ENCODE data around the gene SSR3.
"Not testable (repeated sequence)": the region's sequence is repeated elsewhere in the genome, so short reads cannot be mapped to it uniquely, and the experiment has no call there.

Gene SSR3

DNA sequence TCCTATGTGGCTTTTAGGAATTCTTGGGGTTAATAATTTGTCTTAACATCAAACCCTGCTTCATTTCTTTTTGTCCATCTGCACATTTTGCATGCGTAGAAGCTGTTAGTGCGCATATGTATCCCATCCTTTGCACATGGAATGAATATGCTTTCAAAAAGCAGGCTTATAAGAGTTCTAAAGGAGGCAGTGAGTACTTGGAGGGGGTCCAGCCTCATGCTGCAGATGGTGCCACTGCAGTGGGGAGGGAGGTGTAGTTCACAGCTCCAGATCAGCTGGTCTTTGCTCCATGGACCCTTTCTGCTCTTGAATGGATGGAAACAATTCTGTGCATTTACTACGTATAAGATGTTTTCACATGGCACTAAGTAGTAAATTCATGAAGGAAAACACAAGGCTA is 20.7 kb upstream of the SSR3 start:
- no peak for FAIRE-seq

DNA sequence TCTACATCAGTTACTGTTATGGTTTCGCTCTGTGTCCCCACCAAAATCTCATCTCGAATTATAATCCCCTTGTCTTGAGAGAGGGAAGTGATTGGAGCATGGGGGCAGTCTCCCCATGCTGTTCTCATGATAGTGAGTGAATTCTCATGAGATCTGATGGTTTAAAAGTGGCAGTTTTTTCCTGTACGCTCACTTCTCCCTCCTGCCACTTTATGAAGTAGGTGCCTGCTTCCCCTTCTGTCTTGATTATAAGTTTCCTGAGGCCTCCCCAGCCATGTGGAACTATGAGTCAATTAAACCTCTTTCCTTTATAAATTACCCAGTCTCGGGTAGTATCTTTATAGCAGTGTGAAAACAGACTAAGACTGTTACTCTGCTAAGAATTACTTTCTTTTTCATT is 15.0 kb upstream of the SSR3 start:
- FAIRE-seq = not testable (repeated sequence)

DNA sequence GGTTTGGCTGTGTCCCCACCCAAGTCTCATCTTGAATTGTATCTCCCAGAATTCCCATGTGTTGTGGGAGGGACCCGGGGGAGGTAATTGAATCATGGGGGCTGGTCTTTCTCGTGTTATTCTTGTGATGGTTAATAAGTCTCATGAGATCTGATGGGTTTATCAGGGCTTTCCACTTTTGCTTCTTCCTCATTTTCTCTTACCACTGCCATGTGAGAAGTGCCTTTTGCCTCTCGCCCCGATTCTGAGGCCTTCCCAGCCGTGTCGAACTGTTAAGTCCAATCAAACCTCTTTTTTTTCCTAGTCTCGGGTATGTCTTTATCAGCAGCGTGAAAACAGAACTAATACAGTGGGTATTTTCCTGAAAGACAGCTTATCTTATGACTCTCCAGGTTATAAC is 14.1 kb upstream of the SSR3 start:
- not testable (repeated sequence) for FAIRE-seq

DNA sequence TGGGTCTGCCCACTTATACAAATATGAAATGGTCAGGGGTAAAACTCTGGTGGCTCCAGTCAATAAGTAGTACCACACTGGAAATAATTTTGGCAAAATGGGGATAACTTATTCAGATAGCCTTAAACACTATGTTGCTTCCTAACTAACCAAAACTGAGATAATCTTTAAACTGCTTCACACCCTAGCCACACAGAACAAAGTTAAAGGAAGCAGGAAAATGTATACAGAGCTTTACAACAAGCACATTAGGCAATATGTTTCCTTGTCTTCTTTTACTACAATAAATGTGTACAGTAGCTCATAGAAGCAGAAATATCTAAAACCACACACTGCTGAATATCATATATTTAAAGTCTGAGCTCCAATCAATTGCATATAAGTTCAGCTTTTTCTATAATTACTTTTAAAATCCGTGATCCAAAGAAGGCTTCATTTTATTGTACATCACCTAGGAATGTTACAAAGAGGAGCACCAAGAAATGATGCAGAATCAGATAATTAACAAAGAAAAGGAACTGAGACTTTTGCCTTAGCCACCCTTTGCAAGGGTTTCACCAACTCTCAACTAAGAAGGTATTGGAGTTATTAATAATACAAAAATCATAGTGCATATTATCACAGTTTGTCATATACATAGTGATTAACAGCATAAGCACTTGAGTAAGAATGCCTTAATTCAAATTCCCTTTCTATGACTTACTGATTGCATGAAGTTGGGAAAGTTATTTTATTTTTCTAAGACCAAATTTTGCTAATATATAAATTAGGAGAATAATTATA is 9.2 kb upstream of the SSR3 start:
- no peak for FAIRE-seq

DNA sequence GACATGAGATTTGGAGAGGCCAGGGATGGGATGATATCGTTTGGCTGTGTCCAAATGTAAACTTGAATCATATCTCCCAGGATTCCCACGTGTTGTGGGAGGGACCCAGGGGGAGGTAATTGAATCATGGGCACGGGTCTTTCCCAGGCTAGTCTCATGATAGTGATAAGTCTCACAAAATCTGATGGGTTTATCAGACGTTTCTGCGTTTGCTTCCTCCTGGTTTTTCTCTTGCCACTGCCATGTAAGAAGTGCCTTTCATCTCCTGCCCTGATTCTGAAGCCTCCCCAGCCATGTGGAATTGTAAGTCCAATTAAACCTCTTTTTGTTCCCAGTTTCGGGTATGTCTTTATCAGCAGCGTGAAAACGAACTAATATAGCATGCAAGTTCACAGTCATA is 7.6 kb upstream of the SSR3 start:
- not testable (repeated sequence) for FAIRE-seq

DNA sequence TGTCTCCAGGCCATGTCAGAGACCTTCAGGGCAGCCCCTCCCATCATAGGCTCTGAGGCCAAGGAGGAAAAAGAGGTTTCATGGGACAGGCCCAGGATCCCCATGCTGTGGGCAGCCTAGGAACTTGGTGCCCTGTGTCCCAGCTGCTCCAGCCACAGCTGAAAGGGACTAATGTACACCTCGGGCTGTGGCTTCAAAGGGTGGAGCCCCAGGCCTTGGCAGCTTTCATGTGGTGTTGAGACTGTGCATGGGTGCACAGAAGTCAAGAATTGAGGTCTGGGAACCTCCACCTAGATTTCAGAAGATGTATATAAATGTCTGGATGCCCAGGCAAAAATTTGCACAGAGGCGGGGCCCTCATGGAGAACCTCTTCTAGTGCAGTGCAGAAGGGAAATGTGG is 6.6 kb upstream of the SSR3 start:
- no peak for FAIRE-seq

DNA sequence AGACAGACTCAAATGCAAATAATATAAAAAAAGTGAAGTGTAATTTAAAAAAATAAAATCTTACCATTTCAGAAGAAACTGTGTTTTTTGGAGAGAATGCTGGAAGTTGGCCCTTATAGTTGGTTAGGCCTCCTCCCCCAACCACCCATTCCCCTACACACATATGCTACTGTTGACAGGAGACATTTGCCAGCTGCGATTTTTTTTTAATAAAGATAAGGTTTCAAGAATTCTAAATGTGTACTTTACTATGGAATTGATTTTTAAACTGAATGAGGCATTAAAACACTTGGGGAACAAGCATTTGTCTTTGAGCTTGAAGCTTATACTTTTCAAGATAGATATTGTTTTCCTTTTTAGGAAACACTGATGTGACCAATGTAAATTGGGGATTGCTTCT is 4.4 kb upstream of the SSR3 start:
- FAIRE-seq = no peak

DNA sequence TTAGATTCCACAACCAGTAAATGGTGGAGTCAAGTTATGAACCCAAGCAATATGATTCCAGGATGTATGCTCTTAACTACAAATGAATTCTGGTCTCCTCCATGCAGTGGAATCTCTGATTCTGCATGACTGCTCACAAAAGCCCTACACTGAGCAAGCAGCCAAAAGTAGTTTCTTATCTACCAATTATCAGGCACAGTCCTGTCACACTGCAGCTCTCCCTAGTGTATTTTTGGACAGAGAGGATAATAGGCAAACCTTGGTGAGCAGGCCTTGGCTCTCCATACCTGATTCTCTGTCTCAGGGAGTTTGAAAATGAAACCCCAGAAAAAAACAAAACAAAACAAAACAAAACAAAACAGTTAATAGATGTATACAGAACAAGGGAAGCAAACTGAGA is 3.5 kb upstream of the SSR3 start:
- no peak for FAIRE-seq

DNA sequence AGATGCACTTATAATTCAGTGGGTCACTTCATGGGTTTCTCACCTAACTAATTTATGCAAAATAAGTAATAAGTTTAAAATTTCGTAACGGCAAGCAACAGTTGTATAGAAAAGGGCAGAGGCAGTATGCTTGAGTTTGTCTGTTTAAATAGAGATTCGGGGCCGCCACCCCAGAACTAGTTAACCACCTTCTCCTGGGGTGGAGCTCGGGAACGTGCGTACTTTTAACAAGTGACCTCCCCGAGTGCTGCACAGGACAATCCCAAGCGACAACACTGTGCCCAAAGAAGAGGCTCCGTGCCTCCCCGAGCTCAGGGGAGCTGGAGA is 439 bp downstream of the SSR3 start:
- no peak for FAIRE-seq

DNA sequence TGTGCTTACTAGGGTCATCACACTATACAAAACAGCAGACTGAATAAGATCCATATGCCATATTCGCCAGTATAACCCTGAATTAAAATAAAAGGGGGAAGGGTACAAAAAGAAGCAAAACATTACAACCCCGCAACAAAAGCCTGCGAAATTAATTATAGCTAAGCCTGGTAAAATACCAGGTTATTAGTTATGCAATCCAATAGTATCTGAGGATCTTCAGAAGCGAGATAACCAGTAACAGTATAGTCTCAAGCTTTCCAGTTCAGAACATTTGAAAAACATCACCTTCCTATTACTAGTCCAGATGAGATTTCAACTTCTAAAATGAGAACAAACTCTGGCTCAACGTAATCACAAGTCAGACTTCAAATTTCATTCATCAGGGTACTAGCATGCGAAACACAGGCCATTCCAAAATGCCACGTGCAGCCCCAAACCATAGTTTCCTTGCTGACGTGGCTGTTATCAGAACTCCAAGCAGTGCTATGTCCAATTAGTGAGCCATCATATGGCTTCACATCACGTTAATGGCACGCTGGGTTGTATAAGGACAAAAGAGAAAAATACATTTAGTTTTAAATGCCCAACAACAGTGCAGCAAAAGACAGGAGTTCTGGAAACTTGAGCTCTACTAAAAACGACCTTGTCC is 1.1 kb downstream of the SSR3 start:
- no peak for FAIRE-seq

DNA sequence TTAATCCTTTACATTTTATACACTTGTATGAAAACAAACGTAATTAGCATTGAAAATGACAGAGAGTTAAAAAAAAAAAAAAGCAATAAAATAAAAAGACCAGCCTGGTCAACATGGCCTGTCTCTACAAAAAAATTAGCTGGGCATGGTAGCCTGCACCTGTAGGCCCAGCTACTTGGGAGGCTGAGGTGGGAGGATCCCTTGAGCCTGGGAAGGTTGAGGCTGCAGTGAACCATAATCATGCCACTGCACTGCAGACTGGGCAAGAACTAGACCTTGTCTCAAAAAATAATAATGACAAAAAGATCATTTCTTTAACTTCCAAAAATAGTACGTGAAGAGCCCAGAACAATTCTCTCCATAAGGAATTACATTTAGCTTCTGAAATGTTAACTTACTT is 1.9 kb downstream of the SSR3 start:
- no peak for FAIRE-seq

DNA sequence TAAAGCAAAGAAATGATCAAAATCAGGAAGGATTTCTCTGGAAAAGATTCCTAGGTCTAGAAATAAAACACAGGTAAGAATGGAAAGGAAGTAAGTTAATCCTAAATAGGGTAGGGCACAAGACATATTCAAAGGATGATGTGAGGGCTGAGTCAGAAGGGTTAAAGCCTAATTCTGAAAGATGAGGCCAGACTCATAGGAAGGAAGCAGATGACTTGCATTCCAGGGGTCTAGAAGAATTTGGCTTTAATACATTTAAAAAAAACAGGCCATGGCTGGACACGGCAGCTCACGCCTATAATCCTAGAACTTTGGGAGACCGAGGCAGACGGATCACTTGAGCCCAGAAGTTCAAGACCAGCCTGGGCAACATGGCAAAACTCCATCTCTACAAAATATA is 3.2 kb downstream of the SSR3 start:
- no peak for FAIRE-seq

DNA sequence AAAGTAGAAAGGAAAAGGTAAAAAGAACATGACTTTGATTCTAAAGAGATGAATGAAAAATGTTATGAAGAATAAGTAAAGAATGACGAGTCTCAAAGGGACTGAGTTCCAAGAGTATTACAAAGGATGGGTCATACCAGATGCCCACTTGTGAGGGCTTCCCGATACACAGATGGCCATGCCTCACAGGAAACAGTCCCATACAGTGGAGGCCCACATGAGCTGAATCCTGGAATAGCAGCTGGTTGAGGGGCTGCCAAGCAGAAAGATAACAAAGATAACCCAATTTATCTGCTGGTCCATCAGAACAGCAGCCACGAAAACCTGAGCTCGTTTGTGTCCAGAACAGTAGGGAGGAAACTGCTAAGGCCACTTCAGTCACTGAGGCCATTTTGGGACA is 3.7 kb downstream of the SSR3 start:
- FAIRE-seq = no peak

DNA sequence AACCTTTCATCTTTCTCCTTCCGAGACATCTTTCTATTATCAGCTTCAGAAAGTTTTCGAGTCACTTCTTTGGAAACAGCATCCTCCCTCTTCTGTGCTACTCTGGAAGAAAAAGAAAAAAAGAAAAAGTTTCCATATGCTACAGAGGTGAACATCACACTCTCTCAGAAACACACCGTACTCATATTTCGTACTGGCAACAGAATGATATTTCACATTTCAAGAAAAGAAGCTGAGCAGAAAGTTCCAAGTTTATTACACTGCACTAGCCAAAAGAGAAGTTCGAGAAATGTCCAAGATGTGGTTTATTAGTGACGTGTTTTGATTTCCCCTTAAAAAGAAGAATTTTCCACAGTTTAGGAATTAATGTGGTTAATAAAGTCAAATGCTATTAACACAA is 6.0 kb downstream of the SSR3 start:
- no peak for FAIRE-seq

DNA sequence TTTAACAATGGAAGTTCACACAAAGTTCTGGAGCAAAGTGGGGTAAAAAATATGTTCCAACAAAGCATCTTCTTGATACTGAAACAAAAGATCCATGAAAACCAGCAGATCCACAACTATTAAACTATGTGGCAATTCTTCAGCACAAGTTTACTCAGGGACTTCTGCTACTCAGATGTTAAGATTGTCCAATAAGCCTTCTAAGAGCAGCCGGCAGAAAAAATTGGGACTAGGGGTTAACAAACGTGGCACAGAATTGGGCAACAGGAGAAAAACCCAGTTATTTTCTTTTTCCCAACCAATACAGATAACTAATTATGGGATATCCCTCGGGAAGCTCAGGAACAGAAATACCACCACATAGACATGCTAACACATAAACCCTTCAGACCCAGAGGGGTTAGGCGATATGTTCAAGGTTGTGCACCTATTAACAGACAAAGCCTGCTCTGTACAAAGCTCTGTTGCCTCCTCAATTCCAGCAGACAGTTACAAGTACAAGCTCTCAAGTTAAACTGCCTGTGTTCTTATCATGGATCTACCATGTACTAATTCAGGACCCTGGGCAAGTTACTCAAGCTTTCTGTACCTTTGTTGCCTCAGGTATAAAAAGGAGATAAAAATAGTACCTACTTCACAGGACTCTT is 6.8 kb downstream of the SSR3 start:
- FAIRE-seq = no peak

DNA sequence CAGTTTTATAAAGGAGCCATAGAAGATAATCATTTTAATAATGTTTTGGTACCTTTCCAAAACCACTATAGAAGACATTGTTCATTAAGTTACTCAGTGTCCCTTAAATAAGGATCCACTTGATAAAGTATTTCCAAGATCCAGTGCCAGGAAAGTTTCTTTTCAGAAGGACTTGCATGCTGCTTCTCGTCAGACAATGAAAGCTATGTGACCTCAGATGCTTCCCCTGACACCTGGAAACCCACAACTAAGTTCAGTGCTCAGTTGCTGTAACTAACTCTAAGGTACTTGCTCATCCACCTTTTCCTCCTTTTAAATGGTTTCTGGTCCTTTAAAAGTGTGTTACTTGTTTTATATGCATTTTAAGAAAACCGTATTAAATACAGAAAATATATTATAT is 7.3 kb downstream of the SSR3 start:
- FAIRE-seq = no peak

DNA sequence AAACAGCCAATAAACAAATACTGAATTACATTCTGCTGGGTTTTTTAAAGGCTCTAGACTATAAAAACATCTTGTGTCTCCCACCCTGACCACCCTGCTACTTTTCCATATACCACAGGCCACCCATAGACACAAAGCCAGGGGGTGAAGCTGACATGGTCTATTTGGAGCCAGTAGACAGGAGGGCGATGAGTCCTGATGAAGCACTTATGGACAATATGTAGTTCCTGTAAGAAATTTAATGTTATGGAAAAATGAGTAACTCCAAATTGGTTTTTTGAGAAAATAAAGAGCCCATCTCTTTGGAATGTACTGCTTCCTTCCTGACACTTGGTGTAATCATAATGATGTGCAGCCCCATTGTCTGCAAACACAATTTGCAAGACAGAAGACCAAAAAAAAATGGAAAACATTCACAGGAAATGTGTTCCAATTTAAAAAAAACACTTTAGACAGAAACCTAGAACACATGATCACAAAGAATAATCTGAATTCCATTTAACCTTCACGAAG is 11.8 kb downstream of the SSR3 start:
- no peak for FAIRE-seq

DNA sequence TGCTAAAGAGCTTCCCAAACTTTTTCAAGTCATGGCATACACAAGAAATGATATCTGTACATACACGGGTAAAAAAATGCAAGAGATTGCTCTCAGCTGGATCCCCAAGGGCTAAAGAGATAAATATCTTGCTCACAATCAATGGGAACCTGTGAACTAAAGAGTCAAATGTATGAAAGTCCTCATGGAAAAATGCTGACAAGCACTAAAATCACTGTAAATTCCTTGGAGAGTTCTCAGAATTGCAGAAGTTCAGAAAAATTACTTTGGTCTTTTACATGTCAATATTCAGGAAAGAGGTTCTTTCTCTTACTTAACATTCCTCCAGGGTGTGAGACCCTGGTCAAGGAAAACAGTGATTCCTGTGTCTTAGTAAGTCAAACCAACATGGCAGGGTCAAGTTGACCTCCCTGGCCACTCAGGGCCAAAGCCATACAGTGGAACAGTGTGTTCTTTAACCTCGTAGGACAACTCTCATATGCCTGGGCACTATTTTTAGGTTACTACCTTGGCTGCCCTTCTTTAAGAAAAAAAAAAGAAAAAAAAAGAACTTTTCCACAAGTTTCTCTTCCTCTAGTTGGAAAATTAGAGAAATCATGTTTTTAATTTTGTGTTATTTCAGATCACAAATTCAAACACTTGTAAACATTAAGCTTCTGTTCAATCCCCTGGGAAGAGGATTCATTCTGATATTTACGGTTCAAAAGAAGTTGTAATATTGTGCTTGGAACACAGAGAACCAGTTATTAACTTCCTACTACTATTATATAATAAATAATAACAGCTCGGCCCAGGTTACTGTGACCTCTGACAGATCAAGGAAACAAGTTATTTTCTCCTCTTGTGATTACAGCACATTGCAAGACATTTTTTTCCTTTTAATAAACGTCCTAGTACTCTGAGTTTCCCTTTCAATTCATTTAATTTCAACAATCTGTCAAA is 12.5 kb downstream of the SSR3 start:
- no peak for FAIRE-seq

DNA sequence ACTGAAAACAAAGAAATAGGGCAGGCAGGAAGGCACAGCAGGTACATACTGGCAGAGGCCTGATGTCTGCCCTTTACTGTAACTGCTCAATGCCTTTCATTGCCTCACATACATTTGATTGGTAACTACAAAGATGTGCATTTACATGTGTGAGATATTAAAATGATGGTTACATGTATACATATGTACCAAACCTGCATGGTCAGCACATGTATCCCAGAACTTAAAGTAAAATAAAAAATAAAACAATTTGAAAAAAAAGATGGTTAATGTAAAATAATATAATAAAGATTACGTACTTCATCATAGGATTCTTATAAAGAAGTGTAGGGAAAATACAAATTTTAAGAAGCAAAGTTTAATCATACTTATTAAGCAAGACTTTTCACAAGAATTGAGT is 15.1 kb downstream of the SSR3 start:
- no peak for FAIRE-seq

DNA sequence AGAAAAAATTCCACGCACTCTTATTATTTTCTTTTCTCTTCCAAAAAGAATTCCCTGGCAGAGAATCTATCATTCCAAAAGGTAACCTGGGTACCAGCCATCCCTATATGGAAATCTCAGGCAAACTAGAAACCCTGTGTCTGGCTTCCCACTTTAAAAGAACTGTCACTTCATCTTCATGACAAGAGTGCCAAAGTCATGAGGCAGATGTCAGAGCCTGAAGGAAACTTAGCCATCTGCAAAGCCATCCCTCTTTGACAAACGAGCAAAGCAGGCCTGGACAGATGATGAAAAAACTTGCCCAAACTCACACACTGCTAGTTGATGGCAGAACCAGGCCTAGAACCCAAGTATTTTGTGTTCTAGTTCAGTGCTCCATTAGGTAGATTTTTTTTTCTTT is 15.9 kb downstream of the SSR3 start:
- FAIRE-seq = no peak

DNA sequence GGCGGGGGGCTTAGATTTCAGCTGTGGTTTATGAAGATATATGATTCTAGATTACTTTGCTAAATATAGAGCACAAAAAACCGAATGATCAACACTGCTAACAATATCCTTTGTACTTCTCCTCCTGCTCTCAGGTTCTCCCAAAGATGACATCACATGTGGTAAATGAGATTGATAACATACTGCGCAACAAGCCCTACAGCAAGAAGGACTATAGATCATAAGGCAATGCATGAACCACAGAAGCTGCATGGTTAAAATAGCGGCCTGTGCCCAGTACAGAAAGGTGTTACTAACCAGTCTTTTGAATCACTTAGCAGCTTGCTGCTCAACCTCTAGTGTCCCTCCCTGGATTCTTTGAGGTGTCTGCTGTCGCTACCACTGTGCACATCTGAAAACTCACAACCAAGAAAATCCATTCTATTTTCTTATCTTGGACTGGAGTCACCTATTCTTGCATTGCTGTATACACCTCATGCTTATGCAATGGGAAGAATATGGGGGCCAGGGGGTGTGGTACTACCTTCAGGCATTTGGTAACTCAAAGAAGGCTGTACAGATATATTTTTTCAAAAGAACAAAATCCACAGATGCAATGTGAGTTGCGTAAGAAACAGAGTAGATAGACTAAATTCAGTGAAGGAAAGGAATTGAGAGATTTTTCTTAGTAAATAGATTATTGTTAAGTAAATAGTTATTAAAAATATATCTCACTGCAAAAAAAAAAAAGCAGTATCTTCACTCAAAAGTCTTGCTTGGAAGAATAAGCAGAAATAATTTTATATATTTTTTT is 18.2 kb downstream of the SSR3 start:
- no peak for FAIRE-seq

DNA sequence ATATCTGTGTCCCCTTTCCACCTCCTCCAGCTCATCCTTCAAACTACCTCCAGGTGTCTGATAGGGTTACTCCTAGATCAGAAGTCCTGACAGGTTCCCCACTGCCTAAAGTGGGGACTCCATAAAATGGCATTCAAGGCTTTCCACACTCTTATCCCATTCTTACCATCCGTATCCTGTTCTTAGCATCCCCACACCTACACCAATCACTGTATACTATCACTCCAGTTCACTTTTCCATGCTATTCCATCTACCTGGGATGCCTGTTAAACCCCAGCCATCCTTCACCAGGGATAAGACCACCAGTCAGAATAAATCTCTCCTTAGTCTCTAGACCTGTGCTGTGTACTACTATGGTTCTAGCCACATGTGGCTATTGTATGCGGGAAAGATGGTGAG is 19.1 kb downstream of the SSR3 start:
- FAIRE-seq = no peak
